ENCODE data around the gene CELF3. TPM values are rescaled to one million over a fixed set of nuclear protein-coding genes. Genes with fewer than 3 reads are reported as not detected.
"Not testable (repeated sequence)": the region's sequence is repeated elsewhere in the genome, so short reads cannot be mapped to it uniquely, and the experiment has no call there.

CELF3 gene
- total and polyA plus RNA-seq, 2 of the 4 experiments (the other 2 are of a cell fraction): not detected

- H3K23ac ChIP-seq (ENCODE audit: low read depth, low read length): no peak overlapping the region
- dilution Hi-C loops (cut with HindIII; ENCODE audit: low sequenced_read_pairs, unreplicated experiment) (no loop called here), in situ Hi-C loops (cut with MboI; ENCODE audit: low sequenced_read_pairs) (no loop called here), intact Hi-C loops (cut with micrococcal nuclease) (no loop called here)
- CTCF ChIA-PET: interaction anchor here (0.9 kb wide), 1 partner anchor 8 kb away, joined by 3 read pairs; no protein-coding TSS in a partner anchor
- H3K9me3 ChIP-seq (ENCODE audit: control insufficient read depth, insufficient read depth, low read length): no peaks in the 10 kb centered on the region
- H3K36me3 ChIP-seq (ENCODE audit: control insufficient read depth, insufficient read depth, low read length): peaks cover 2% of the 10 kb centered on the region
- no peak overlapping the region for H2AFZ ChIP-seq (replicated peaks; ENCODE audit: low read length, poor library complexity)
- peaks cover 0 to 4% of the 10 kb centered on the region in 2 experiments; a peak in 2 of 4 replicates for H3K79me1 ChIP-seq (ENCODE audit: low read depth in 1 of 2, low read length in 2 of 2)
- no peak overlapping the region for H2BK5ac ChIP-seq (ENCODE audit: low read depth, low read length, poor library complexity, severe bottlenecking)
- H2BK15ac ChIP-seq (ENCODE audit: low read depth, low read length): no peak overlapping the region
- H4K5ac ChIP-seq (ENCODE audit: low read depth, low read length): no peak overlapping the region
- H3K18ac ChIP-seq (ENCODE audit: low read depth, low read length): no peak overlapping the region
- H3K9ac ChIP-seq (ENCODE audit: low read depth, low read length): no peak overlapping the region
- BruUV-seq (replicated peaks): no TSS peak
- no peak overlapping the region for H2AK9ac ChIP-seq (replicated peaks; ENCODE audit: low read depth, low read length, poor library complexity)
- H4K91ac ChIP-seq (ENCODE audit: insufficient read depth, low read depth, low read length): no peak overlapping the region
- no peak overlapping the region for H4K8ac ChIP-seq (ENCODE audit: low read depth in 2 of 2, low read length in 2 of 2)
- POLR2A ChIA-PET (ENCODE audit: unreplicated experiment): interaction anchor here (0.6 kb wide), 1 partner anchor 9 kb away, joined by 3 read pairs; no protein-coding TSS in a partner anchor
- H3K4ac ChIP-seq (ENCODE audit: low read depth, low read length): no peak overlapping the region
- no peak overlapping the region for H3K56ac ChIP-seq (ENCODE audit: extremely low read depth, insufficient read depth, low read length)
- peaks cover 4% of the 10 kb centered on the region for H3K9me1 ChIP-seq (ENCODE audit: insufficient read depth, low read length)
- no peak overlapping the region for H2AK5ac ChIP-seq (ENCODE audit: low read depth, low read length)
- H2BK20ac ChIP-seq (ENCODE audit: low read depth, low read length): no peak overlapping the region
- TF ChIP-seq POLR2A (IDR thresholded peaks at IDR 0.05; ENCODE audit: low read depth, low read length): no peak
- no peak for TF ChIP-seq CTCF (conservative IDR thresholded peaks at IDR 0.05; ENCODE audit: low read depth, low read length)
- DNase-seq (no peak), ATAC-seq (ENCODE audit: low read depth) (no peak)
- H3K4me3 ChIP-seq (ENCODE audit: insufficient read depth, low read depth, low read length): no peak overlapping the region
- no peak overlapping the region for H3K27ac ChIP-seq (ENCODE audit: insufficient read depth, low read length)
- no peaks in the 10 kb centered on the region for H3K27me3 ChIP-seq (ENCODE audit: control insufficient read depth, insufficient read depth, low read length)
- peaks cover 6% of the 10 kb centered on the region; the same call in 1 of the 2 replicates for H3K4me1 ChIP-seq (ENCODE audit: control insufficient read depth, insufficient read depth, low read length)
- no CpG with 5 or more reads among the region's 2 CpGs for WGBS, 2 experiments (ENCODE audit: extremely low coverage in 2 of 2, insufficient read length in 1 of 2)
- no peaks in the 10 kb centered on the region for H4K20me1 ChIP-seq (ENCODE audit: insufficient read depth, low read length)
- H3K14ac ChIP-seq (replicated peaks; ENCODE audit: low read depth, low read length): no peak overlapping the region
- H3K4me2 ChIP-seq (ENCODE audit: low read depth, low read length): no peak overlapping the region
- no peak overlapping the region for H2BK120ac ChIP-seq (ENCODE audit: low read depth, low read length)
Measured at GRCh38 chr1:151684128-151684527, 32.5 kb downstream of the CELF3 start.

- H3K23ac ChIP-seq (ENCODE audit: low read depth, low read length); H2AK9ac ChIP-seq (replicated peaks; ENCODE audit: low read depth, low read length, poor library complexity); H4K20me1 ChIP-seq (ENCODE audit: insufficient read depth, low read length); H3K9me1 ChIP-seq (ENCODE audit: insufficient read depth, low read length); H4K91ac ChIP-seq (ENCODE audit: insufficient read depth, low read depth, low read length); H3K56ac ChIP-seq (ENCODE audit: extremely low read depth, insufficient read depth, low read length); H2BK20ac ChIP-seq (ENCODE audit: low read depth, low read length); POLR2A ChIA-PET (ENCODE audit: unreplicated experiment); H4K8ac ChIP-seq (ENCODE audit: low read depth in 2 of 2, low read length in 2 of 2); H3K14ac ChIP-seq (replicated peaks; ENCODE audit: low read depth, low read length); H3K9me3 ChIP-seq (ENCODE audit: control insufficient read depth, insufficient read depth, low read length); H3K18ac ChIP-seq (ENCODE audit: low read depth, low read length); H2BK5ac ChIP-seq (ENCODE audit: low read depth, low read length, poor library complexity, severe bottlenecking); DNase-seq; H3K27me3 ChIP-seq (ENCODE audit: control insufficient read depth, insufficient read depth, low read length); in situ Hi-C loops (cut with MboI; ENCODE audit: low sequenced_read_pairs); CTCF ChIA-PET; H3K4me1 ChIP-seq (ENCODE audit: control insufficient read depth, insufficient read depth, low read length); H3K79me1 ChIP-seq (ENCODE audit: low read depth in 1 of 2, low read length in 2 of 2); H3K4me3 ChIP-seq (ENCODE audit: insufficient read depth, low read depth, low read length); ATAC-seq (ENCODE audit: low read depth); BruUV-seq (replicated peaks); H2AFZ ChIP-seq (replicated peaks; ENCODE audit: low read length, poor library complexity); dilution Hi-C loops (cut with HindIII; ENCODE audit: low sequenced_read_pairs, unreplicated experiment); H3K27ac ChIP-seq (ENCODE audit: insufficient read depth, low read length); H3K4me2 ChIP-seq (ENCODE audit: low read depth, low read length); H3K9ac ChIP-seq (ENCODE audit: low read depth, low read length); intact Hi-C loops (cut with micrococcal nuclease); H2BK15ac ChIP-seq (ENCODE audit: low read depth, low read length); H4K5ac ChIP-seq (ENCODE audit: low read depth, low read length); H3K36me3 ChIP-seq (ENCODE audit: control insufficient read depth, insufficient read depth, low read length): not testable (repeated sequence)
- Histone ChIP-seq H2AK5ac (ENCODE audit: low read depth, low read length) (peak overlapping the region; percentile 38; the same call in 1 of the 2 replicates), H3K4ac (ENCODE audit: low read depth, low read length) (peak overlapping the region; percentile 42; the same call in 1 of the 2 replicates), H2BK120ac (ENCODE audit: low read depth, low read length) (peak overlapping the region; percentile 58; the same call in 1 of the 2 replicates)
- WGBS, 2 experiments (ENCODE audit: extremely low coverage in 2 of 2, insufficient read length in 1 of 2): no CpG with 5 or more reads among the region's 7 CpGs
Measured at GRCh38 chr1:151682901-151683300, 33.7 kb downstream of the CELF3 start.
